Activated CD8-positive, alpha-beta memory T cell treated with anti-CD3 and anti-CD28 coated beads, Interleukin-2, amount 50 U/mL, for 1 hour (primary cell): ENCODE data around the gene BCAN.

Experiments
- DNase-seq: peaks from one replicate; pipeline ENCODE4 v3.0.0-alpha.2; 2020; ENCODE audit errors: extremely low read depth

The BCAN gene

DNA sequence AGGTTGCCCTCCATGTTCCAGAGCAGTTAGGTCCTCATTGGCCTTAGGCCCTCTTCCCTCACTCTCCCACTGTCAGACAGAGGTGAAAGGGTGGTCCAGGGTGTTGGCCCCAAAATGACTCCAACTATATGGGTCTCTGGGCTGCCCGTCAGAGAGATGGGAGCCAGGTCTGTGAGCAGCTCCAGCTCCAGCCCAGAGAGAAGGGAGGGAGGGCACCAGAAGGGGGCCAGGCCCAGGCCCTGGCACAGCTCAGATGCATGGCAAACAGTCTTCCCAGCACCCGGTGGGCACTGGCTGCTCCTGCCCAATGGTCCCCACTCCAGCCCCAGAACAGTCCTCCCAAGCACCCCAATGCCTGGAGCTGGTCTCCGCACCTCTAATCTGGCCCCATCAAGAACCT lies 2.2 kb downstream of the BCAN start:
- DNase-seq: no peak

DNA sequence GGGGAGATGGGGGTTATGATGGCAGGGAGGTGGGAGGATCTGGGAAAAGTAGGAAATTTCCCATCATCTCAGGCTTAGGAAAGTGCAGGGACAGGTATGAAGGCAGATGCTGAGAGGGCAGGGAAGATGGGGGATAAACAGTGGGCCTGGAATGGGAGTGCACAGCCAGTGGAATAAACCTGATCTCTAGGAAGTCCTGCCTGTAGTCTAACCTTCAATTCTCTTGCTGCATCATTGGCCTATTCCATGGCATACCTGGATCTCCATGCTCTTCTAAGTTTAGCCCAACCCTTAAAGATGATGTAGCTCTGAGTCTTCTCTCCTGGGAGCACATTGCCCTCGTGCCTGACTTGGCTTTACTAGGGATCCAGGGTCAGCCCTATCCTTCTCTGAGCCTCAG lies 2.7 kb downstream of the BCAN start:
- no peak for DNase-seq

DNA sequence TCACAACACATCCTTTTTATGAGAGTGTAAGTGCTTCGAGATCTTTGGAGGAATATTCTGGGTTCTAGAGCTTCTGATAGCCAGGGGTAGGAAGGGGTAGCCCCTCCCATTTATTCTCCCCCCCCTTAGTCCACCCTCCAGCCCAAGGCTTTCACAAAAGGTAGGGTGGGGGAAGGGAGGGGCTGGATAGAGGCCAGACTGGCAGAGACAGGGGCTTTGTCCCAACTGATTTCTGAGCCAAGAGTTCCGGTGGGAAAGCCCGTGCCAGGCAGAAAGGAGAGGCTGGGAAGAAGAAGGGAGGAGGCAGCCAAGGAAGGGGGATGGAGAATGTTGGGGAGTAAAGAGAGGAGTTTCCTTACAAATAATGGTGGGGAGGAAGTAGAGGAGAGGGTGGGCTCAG lies 3.1 kb downstream of the BCAN start:
- DNase-seq: no peak

DNA sequence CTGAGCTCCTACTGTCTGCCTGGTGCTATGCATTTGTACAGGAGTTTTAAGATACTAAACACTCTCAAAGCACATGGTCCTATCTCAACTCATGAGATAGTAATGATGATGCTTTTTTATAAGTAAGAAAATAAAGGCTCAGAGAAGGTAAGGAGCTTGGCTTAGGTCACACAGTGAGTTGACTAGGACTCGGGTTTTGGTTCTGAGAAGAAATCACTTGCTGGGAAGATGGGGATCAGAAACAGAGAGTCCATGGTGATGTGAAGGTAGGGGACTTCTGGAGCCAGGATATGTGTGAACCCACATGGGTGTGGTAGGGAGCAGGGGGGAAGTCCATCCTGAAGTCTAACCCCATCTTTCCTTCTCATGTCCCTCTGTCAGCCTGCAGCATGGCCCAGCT lies 3.7 kb downstream of the BCAN start:
- no peak for DNase-seq

DNA sequence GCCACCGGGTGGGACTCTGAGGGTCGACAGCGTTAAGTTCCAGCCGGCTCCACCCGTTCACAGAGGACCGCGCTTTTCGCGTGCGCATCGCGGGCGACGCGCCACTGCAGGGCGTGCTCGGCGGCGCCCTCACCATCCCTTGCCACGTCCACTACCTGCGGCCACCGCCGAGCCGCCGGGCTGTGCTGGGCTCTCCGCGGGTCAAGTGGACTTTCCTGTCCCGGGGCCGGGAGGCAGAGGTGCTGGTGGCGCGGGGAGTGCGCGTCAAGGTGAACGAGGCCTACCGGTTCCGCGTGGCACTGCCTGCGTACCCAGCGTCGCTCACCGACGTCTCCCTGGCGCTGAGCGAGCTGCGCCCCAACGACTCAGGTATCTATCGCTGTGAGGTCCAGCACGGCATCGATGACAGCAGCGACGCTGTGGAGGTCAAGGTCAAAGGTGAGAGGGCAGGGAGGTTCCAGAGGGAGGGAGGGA lies 4.9 kb downstream of the BCAN start:
- no peak for DNase-seq

DNA sequence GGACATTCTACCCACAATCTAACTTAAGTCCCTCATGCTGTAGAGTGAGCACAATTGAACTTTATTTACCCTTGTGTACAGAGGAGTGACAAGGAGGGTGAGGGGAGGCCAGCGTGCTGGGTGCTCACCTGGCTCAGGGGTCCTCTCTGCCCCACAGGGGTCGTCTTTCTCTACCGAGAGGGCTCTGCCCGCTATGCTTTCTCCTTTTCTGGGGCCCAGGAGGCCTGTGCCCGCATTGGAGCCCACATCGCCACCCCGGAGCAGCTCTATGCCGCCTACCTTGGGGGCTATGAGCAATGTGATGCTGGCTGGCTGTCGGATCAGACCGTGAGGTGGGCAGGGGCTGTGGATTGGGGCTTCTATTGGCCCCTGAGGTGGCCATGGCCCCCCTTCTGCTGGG lies 5.4 kb downstream of the BCAN start:
- DNase-seq: no peak

DNA sequence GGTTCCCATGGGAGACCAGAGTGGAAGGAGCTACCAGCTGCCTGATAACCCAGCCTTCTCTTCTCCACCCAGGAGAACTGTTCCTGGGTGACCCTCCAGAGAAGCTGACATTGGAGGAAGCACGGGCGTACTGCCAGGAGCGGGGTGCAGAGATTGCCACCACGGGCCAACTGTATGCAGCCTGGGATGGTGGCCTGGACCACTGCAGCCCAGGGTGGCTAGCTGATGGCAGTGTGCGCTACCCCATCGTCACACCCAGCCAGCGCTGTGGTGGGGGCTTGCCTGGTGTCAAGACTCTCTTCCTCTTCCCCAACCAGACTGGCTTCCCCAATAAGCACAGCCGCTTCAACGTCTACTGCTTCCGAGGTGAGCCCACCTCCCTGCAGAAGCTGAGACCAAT lies 6.6 kb downstream of the BCAN start:
- no peak for DNase-seq

DNA sequence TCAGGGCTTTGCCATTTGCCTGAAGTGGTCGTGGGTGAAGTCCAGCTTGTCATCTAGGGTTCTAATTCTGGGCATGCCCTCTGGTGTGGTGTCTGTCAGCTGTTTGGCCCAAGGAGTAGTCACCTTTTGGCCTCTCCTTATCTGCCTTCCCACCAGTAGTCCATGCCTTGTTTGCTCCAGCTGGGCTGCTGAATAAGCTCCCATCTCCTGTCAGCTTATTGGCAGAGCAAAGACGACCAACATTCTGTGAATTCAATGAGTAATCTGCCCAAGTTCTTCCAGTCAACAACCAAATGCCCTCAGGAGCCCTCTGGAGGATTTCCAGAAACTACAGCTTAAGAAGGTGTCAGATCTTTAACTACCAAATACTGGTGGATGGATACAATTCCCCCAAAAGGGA lies 7.0 kb downstream of the BCAN start:
- no peak for DNase-seq

DNA sequence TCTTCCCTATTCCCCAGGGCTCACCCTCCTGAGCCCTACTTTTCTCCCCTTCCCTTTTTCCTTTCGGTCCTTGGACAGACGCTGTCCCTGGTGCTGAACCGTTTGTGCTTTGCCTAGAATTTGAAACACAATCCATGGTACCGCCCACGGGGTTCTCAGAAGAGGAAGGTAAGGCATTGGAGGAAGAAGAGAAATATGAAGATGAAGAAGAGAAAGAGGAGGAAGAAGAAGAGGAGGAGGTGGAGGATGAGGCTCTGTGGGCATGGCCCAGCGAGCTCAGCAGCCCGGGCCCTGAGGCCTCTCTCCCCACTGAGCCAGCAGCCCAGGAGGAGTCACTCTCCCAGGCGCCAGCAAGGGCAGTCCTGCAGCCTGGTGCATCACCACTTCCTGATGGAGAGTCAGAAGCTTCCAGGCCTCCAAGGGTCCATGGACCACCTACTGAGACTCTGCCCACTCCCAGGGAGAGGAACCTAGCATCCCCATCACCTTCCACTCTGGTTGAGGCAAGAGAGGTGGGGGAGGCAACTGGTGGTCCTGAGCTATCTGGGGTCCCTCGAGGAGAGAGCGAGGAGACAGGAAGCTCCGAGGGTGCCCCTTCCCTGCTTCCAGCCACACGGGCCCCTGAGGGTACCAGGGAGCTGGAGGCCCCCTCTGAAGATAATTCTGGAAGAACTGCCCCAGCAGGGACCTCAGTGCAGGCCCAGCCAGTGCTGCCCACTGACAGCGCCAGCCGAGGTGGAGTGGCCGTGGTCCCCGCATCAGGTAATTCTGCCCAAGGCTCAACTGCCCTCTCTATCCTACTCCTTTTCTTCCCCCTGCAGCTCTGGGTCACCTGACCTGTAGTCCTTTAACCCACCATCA lies 10.4 kb downstream of the BCAN start:
- no peak for DNase-seq

DNA sequence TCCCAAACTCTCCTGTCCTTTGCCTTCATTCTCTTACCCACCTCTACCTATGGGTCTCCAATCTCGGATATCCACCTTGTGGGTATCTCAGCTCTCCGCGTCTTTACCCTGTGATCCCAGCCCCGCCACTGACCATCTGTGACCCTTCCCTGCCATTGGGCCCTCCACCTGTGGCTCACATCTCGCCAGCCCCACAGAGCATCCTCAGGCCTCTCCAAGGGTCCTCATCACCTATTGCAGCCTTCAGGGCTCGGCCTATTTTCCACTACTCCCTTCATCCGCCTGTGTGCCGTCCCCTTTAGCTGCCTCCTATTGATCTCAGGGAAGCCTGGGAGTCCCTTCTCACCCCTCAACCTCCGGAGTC lies 11.1 kb downstream of the BCAN start:
- no peak for DNase-seq

DNA sequence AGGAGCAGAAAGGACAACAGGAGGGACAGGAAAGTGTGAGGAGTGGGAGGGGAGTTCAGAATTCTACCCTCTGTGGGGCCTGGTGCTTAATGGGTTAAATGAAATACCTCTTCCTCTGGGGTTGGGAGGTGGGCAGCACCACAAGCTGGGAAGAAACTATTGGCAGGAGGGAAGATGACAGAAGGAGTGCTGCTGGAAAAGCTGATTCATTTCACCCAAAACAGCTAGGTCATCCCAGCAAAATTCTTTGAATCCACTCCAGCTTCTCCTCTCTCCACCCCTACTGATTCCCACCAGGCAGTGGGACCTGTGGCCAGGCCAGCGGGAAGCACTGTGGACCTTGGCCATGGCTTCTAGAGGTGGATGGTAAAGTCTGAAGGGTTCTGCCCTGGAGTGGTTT lies 12.8 kb downstream of the BCAN start:
- DNase-seq: no peak

DNA sequence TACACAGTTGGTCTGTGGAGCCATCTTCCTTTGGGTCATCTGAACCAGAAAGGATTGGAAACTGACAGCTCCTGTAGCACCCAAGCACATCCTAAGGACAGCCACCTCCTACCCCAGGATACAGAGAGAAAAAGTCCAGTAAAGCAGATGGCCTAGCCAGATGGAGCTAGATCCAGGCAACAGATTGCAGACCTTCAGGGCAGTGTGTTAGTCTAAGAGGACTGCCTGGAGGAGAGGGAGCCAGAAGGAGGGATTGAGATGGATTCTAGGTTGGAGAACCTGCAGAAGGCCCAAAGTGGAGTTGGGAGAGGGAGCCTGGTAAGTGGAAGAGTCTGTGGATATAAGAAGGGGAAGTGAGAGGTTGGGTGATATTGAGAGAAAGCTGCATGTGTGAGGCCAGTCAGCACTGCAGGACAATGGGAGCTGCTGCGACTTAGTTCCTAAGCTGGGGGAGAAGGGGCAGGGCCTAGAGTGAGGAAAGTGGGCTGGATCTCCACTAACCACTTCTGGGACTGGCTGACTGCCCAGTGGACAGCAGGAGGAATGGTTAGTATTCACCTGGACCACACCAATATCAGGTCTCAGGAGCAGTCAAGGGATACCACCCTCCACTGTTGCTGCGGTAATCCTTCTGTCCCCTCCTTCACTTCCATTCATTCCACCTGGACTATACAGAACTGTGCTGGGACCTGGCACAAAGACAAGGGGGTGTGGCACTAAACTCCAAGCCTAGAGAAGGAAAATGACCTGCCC lies 13.4 kb downstream of the BCAN start:
- no peak for DNase-seq

DNA sequence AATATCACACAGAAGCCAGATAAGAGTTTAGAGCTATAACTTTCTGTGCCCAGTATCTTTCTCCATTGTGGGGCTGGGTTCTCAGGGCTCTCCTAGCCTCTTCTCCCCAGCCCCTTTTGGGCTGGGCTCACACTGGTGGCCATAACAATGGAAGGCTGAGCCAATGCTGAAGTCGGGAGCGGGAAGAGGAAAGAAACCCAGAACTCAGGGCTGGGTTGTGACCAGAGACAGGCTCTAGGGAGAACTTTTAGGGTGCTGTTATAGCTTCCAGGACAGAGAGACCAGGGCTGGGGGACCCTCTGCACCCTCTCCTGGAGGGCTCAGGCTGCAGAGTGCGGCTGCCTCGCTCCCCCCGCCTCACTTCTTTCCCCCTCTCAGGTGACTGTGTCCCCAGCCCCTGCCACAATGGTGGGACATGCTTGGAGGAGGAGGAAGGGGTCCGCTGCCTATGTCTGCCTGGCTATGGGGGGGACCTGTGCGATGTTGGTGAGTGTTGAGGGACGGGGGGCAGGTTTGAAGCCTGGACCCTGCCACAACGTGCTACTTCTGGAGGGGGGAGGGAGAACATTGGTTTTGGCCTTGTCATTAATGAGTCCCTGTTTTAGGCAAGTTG lies 14.1 kb downstream of the BCAN start:
- DNase-seq: no peak

DNA sequence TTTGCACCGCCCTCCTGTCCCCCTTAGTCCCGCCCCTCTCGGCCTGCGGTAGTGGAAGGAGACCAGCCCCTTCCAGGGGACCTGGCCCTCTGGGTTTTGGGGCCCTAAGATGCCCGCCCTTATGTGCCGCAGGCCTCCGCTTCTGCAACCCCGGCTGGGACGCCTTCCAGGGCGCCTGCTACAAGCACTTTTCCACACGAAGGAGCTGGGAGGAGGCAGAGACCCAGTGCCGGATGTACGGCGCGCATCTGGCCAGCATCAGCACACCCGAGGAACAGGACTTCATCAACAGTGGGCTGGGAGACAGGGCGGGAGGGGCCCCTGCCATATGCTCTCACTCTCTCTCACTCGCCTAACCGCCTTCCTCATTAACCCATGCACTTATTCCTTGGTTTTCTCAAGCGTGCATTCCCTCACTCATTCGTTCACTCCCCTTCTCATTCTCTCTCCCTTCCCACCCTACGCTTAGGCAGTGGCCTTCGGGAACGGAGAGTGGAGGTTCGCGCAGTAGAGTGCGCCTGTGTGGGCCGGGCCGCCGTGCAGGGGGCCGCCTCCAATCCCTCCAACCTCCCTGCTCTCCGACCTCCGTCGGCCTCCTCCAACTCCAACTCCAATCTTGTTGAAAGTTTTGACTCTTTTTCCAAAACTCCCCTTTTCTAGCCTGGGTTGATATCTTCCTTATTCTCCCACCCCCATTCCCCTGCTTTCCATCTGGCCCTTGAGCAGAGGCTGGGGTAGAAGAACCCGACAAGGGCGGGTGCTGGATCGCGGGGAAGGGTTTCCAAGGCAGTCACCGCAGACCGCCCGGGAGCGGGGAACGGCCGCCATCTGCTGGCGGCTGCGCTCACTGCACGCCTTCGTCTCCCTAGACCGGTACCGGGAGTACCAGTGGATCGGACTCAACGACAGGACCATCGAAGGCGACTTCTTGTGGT lies 15.2 kb downstream of the BCAN start:
- DNase-seq: peak; percentile 29

DNA sequence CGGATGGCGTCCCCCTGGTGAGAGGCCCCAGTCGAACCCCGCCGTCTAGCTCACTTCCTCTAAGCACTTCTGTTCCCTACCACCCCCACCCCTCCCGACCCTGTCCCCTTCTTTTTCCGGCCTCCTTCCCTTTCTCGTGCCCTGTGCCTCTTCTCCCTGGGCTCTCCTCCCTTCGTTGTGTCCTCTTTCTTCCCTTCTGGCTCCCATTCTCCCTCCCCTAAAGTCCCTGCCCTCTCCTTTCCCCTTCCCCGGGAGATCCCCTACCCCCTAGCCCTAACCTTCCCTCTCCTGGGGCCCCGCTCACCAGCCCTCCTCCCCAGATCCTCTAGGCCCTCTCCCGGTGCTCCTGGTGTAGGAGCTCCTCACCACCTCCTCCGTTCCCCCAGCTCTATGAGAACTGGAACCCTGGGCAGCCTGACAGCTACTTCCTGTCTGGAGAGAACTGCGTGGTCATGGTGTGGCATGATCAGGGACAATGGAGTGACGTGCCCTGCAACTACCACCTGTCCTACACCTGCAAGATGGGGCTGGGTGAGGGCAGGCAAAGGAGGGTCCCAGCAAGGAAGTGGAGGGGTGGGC lies 15.9 kb downstream of the BCAN start:
- no peak for DNase-seq

DNA sequence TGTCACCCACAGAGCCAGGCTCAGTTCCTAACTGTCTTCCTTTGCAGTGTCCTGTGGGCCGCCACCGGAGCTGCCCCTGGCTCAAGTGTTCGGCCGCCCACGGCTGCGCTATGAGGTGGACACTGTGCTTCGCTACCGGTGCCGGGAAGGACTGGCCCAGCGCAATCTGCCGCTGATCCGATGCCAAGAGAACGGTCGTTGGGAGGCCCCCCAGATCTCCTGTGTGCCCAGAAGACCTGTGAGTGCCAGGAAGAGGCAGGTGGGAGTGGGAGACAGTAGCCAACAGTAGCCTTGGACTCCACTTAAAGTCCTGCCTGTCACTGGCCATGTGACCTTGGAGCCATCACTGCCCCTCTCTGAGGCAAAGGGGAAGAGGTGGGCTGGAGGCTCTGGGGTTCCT lies 16.6 kb downstream of the BCAN start:
- no peak for DNase-seq

DNA sequence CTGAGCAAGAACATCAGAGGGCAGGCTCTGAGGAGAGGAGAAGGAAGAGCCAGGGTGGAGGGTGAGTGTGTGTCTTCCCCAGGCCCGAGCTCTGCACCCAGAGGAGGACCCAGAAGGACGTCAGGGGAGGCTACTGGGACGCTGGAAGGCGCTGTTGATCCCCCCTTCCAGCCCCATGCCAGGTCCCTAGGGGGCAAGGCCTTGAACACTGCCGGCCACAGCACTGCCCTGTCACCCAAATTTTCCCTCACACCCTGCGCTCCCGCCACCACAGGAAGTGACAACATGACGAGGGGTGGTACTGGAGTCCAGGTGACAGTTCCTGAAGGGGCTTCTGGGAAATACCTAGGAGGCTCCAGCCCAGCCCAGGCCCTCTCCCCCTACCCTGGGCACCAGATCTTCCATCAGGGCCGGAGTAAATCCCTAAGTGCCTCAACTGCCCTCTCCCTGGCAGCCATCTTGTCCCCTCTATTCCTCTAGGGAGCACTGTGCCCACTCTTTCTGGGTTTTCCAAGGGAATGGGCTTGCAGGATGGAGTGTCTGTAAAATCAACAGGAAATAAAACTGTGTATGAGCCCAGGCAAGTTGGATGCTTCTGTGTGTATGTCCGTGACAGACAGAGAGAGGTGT lies 17.1 kb downstream of the BCAN start:
- no peak for DNase-seq

DNA sequence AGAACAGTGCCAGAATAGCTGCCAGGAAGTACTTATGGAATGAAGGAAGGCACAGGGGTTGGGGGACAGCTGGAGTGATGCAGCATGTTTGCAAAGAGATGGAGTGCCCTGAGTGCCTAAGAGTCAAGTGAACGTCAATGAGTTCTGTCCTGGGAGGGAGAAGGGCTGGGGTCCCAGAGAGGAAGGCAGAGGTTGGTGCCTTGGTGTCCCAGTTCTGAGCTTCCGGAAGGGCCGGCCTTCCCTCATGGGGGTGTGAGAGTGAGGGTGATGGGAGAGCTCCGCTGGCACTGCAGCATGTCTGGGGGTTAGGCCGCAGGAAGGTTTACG lies 17.7 kb downstream of the BCAN start:
- DNase-seq: no peak

DNA sequence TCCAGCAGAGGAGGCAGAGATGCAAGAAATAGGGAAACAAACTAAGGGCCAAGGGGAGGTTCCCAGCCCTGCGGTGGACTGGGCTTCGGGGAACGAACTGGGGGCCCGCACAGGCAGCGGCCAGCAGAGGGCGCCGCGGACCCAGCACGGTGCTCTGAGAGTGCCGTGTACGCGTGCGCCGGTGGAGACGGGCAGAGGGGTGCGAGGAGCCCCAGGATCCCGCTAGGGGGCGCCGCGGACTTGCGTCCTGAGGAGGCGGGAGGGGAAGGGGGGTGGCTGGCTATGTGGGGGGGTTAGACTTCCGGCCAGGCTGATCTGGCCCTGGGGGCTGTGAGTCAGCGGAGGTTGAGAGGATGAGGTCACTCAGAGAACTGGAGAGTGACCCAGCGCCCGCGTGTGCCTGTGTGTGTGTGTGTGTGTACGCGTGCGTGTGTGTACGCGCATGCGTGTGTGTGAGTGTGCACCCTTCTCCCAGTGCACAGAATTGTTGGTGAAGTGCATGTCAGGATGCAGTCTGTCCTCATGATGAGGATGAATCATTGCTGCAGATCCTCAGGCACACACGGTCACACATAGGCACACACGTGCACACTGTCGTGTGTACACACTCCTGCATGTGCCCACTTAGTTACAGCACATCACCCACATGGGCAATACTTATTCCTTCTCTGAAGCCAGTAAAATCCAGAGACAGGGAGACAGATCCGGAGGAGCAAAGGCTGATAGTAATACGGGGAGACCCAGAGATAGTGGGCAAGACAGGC lies 18.3 kb downstream of the BCAN start:
- DNase-seq: peak; percentile 75

DNA sequence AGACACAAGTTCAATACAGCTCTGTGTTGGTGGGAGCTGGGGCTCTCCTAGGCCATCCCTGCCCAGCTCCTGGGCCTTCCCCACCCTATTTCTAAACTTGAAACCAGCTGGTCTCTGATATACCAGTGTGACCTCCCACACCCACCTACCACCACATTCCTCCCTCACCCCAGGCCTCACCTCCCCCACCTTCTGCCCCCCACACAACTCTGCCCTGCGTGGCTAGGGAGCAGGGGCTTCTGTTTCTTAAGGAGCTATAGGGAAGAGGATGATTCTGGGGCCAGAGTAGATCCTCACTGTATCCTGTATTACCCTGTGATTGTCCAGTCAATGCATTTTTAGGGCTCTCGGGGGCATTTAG lies 18.8 kb downstream of the BCAN start:
- no peak for DNase-seq
